Activated B cell treated with CpG ODN at 0.5 μM for 24 hours (primary cell): Measurements from ENCODE around the gene FNDC3A. TPM values are rescaled to one million over a fixed set of nuclear protein-coding genes. Genes with fewer than 3 reads are reported as not detected.
"Not testable (repeated sequence)": the region's sequence is repeated elsewhere in the genome, so short reads cannot be mapped to it uniquely, and the experiment has no call there.

Experiments
- ATAC-seq: fragments of 200-7000 bp; cut with Tn5 transposase; one replicate; pipeline ENCODE4 v1.10.0; 2021; ENCODE audit warnings: low read depth, mild to moderate bottlenecking, moderate library complexity
- CTCF ChIA-PET: fragments of 350-600 bp; sonication (Branson Sonifier 250); formaldehyde crosslinking; loops from one replicate; lab custom pipeline; 2021; ENCODE audit warnings: antibody characterized with exemption; lab: Charles Lee
- POLR2A ChIA-PET: fragments of 350-600 bp; sonication (Branson Sonifier 250); formaldehyde crosslinking; loops from one replicate; lab custom pipeline; 2021; ENCODE audit warnings: antibody characterized with exemption; lab: Charles Lee
- DNase-seq: peaks from one replicate; pipeline ENCODE4 v3.0.0; 2022
- H3K27ac Mint-ChIP-seq: one replicate; pipeline ENCODE4 v1.8.0; 2020; ENCODE audit warnings: mixed read lengths
- H3K27me3 Mint-ChIP-seq: one replicate; pipeline ENCODE4 v1.8.0; 2021; ENCODE audit warnings: mixed read lengths
- H3K36me3 Mint-ChIP-seq: one replicate; pipeline ENCODE4 v1.8.0; 2021; ENCODE audit warnings: low read depth, mixed read lengths
- H3K4me1 Mint-ChIP-seq: one replicate; pipeline ENCODE4 v1.8.0; 2021; ENCODE audit warnings: mixed read lengths
- H3K4me3 Mint-ChIP-seq: one replicate; pipeline ENCODE4 v1.8.0; 2020; ENCODE audit warnings: mild to moderate bottlenecking, mixed read lengths
- H3K9me3 Mint-ChIP-seq: one replicate; pipeline ENCODE4 v1.8.0; 2020; ENCODE audit warnings: mixed read lengths
- CTCF ChIP-seq: fragments of 200-600 bp; IDR thresholded peaks from one replicate; pipeline ENCODE4 v1.8.0; 2022; ENCODE audit warnings: antibody characterized with exemption, mild to moderate bottlenecking
- intact Hi-C: fragments of 100-400 bp; cut with micrococcal nuclease; formaldehyde crosslinking; loops from one replicate; pipeline ENCODE4 v1.15.1; 2024
- total RNA-seq: library from RNA; stranded (reverse); gene quantifications from 2 replicates; pipeline ENCODE4 v1.2.3, GENCODE V29; 2022

FNDC3A gene
- total RNA-seq, 1 donor from 2014 or later = 34.1 TPM

GRCh38 chr13:49148405-49148804 lies 172.7 kb downstream of the FNDC3A start:
- H3K27ac Mint-ChIP-seq = no peak overlapping the region
- no peaks in the 10 kb centered on the region for H3K27me3 Mint-ChIP-seq
- H3K9me3 Mint-ChIP-seq = peaks cover 14% of the 10 kb centered on the region
- intact Hi-C loops = no loop called here
- peaks cover 11% of the 10 kb centered on the region for H3K4me1 Mint-ChIP-seq
- POLR2A ChIA-PET = no interaction called here
- peaks cover 73% of the 10 kb centered on the region for H3K36me3 Mint-ChIP-seq
- TF ChIP-seq CTCF = no peak
- CTCF ChIA-PET = no interaction called here
- DNase-seq (no peak), ATAC-seq (no peak)
- no peak overlapping the region for H3K4me3 Mint-ChIP-seq

GRCh38 chr13:49157955-49158584 lies 182.4 kb downstream of the FNDC3A start:
- H3K27me3 Mint-ChIP-seq, intact Hi-C loops, H3K4me1 Mint-ChIP-seq, CTCF ChIA-PET, H3K27ac Mint-ChIP-seq, DNase-seq, H3K4me3 Mint-ChIP-seq, POLR2A ChIA-PET, ATAC-seq, H3K9me3 Mint-ChIP-seq: not testable (repeated sequence)
- H3K36me3 Mint-ChIP-seq = peaks cover 43% of the 10 kb centered on the region

GRCh38 chr13:49163162-49163561 lies 187.4 kb downstream of the FNDC3A start:
- POLR2A ChIA-PET, H3K27me3 Mint-ChIP-seq, ATAC-seq, CTCF ChIA-PET, H3K4me3 Mint-ChIP-seq, H3K4me1 Mint-ChIP-seq, DNase-seq, intact Hi-C loops, H3K27ac Mint-ChIP-seq: not testable (repeated sequence)
- peaks cover 16% of the 10 kb centered on the region for H3K9me3 Mint-ChIP-seq
- H3K36me3 Mint-ChIP-seq = peaks cover 76% of the 10 kb centered on the region

- CTCF ChIA-PET = no interaction called here
- H3K27me3 Mint-ChIP-seq = no peaks in the 10 kb centered on the region
- H3K4me3 Mint-ChIP-seq = no peak overlapping the region
- peaks cover 75% of the 10 kb centered on the region for H3K36me3 Mint-ChIP-seq
- peaks cover 16% of the 10 kb centered on the region for H3K9me3 Mint-ChIP-seq
- TF ChIP-seq CTCF = no peak
- DNase-seq (no peak), ATAC-seq (no peak)
- H3K27ac Mint-ChIP-seq = no peak overlapping the region
- intact Hi-C loops = no loop called here
- H3K4me1 Mint-ChIP-seq = peaks cover 1% of the 10 kb centered on the region
- POLR2A ChIA-PET = no interaction called here
These were observed 189.0 kb downstream of the FNDC3A start for GRCh38 chr13:49164712-49165111.

- Mint-ChIP-seq H3K36me3 (peaks cover 75% of the 10 kb centered on the region), H3K4me3 (no peak overlapping the region), H3K27ac (no peak overlapping the region), H3K9me3 (peaks cover 16% of the 10 kb centered on the region), H3K4me1 (peaks cover 1% of the 10 kb centered on the region), H3K27me3 (no peaks in the 10 kb centered on the region)
- TF ChIP-seq CTCF = no peak
- intact Hi-C loops = no loop called here
- ATAC-seq (no peak), DNase-seq (no peak)
- ChIA-PET CTCF (no interaction called here), POLR2A (no interaction called here)
These were observed 190.4 kb downstream of the FNDC3A start for GRCh38 chr13:49165798-49166752.

- DNase-seq (no peak), ATAC-seq (no peak)
- ChIA-PET CTCF (no interaction called here), POLR2A (no interaction called here)
- H3K4me1 Mint-ChIP-seq = no peaks in the 10 kb centered on the region
- TF ChIP-seq CTCF = no peak
- H3K27me3 Mint-ChIP-seq = no peaks in the 10 kb centered on the region
- peaks cover 73% of the 10 kb centered on the region for H3K36me3 Mint-ChIP-seq
- no peak overlapping the region for H3K4me3 Mint-ChIP-seq
- intact Hi-C loops = no loop called here
- H3K27ac Mint-ChIP-seq = no peak overlapping the region
- H3K9me3 Mint-ChIP-seq = no peaks in the 10 kb centered on the region
These were observed 195.6 kb downstream of the FNDC3A start for GRCh38 chr13:49171359-49171758.
